ENCODE results near the gene CMSS1. TPM values are rescaled to one million over a fixed set of nuclear protein-coding genes. Genes with fewer than 3 reads are reported as not detected.

The CMSS1 gene
- total RNA-seq, 1 donor: 27.8 TPM

DNA sequence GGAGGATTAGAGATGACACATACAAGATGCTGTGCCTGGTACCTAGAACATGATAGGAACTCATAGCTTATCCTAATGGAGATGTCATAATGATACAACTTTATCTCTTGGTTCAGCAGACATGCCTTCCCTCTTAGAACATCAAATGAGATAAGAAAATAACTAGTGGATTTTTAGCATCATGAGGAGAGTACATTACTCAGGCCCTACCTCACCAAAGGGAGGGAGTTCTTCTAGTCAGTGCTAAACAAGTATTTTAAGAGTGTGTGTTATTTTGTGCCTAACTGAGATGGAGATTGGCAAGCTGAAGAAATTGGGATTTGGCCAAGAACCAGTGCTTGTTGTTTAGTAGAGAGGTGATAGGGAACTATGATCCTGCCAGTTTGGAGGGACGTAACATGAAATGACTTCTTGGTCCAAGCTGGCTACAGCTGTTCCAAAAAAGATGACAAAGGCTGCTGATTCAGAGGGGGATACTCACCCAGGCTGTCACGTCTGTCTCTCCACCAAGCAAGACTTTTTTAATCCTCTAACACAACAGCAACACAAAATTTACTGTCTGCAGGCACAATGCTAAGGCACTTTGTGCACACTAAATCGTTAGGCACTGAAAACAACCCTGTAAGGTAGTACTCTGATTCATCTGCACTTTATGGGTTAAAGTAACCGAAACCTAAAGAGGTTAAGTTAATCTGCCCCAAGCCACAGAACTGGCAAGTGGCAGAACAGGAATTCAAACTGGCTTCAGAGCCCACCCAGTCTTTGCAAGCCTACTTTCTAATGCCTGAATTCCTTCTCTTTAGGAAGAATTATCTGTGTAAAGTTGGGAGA lies 126.5 kb downstream of the CMSS1 start:
- TF ChIP-seq, protein P1, sequence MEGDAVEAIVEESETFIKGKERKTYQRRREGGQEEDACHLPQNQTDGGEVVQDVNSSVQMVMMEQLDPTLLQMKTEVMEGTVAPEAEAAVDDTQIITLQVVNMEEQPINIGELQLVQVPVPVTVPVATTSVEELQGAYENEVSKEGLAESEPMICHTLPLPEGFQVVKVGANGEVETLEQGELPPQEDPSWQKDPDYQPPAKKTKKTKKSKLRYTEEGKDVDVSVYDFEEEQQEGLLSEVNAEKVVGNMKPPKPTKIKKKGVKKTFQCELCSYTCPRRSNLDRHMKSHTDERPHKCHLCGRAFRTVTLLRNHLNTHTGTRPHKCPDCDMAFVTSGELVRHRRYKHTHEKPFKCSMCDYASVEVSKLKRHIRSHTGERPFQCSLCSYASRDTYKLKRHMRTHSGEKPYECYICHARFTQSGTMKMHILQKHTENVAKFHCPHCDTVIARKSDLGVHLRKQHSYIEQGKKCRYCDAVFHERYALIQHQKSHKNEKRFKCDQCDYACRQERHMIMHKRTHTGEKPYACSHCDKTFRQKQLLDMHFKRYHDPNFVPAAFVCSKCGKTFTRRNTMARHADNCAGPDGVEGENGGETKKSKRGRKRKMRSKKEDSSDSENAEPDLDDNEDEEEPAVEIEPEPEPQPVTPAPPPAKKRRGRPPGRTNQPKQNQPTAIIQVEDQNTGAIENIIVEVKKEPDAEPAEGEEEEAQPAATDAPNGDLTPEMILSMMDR (IDR thresholded peaks at IDR 0.05; ENCODE audit: insufficient read depth, low read length): no peak
- peak; percentile 51 for DNase-seq (ENCODE audit: low read depth)
- no peak overlapping the region for H3K4me3 ChIP-seq (ENCODE audit: low read depth, low read length)

DNA sequence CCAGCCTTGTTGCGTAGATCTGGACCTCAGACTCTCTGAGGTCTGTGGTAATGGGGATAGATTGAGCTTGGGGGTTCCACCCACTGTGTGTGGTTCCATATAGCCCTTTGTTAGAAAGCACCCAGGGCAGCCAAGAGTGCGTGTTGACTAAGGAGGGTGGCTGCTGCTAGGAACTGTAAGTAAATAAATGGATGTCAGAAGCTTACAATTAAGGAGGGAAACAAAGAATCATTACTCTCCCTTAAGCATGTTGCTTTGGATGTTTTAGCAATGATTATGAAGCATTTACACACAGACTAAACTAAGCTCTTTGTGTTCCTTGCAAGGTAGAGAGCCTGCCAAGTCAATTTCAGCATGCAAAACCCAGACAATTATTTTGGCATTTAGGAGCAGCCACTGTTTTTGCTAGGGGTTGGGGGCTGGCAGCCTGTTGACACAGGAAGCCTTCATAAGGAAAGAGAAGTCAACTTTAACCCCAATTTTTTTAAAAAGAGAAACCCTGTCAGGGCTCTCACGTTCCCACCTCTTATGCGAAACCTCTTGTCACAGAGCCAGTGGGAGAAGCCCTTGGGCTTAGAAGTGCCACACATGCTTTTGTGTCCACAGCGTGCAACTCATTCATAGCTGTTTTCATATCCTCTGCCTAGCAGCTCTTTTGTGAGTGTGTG lies 127.8 kb downstream of the CMSS1 start:
- TF ChIP-seq, protein P1 (IDR thresholded peaks at IDR 0.05; ENCODE audit: insufficient read depth, low read length): no peak
- DNase-seq (ENCODE audit: low read depth): peak; percentile 41

DNA sequence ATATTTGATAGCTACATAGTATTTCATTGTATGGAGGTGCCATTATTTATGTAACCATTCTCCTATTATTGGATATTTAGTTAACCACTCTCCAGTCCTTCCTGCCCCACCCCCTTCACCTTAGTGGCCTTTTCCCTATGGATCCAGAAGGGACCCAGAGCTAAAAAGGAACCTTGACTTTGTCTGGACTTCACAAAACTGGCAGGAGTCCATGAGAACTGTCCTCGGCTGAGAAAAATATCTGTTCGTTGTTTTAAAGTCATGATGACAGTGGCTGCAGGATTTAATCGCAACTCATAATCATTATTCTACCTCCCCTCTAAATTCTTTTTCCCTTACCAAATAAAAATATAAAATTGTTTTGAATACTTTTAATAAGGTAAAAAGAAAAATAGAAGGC lies 129.7 kb downstream of the CMSS1 start:
- DNase-seq (ENCODE audit: low read depth): no peak
- TF ChIP-seq, protein P1 (IDR thresholded peaks at IDR 0.05; ENCODE audit: insufficient read depth, low read length): no peak
- H3K4me3 ChIP-seq (ENCODE audit: low read depth, low read length): no peak overlapping the region

More for the DNA sequence above, 127.8 kb downstream of the CMSS1 start:
- H3K4me3 ChIP-seq (ENCODE audit: low read depth, low read length): no peak overlapping the region

DNA sequence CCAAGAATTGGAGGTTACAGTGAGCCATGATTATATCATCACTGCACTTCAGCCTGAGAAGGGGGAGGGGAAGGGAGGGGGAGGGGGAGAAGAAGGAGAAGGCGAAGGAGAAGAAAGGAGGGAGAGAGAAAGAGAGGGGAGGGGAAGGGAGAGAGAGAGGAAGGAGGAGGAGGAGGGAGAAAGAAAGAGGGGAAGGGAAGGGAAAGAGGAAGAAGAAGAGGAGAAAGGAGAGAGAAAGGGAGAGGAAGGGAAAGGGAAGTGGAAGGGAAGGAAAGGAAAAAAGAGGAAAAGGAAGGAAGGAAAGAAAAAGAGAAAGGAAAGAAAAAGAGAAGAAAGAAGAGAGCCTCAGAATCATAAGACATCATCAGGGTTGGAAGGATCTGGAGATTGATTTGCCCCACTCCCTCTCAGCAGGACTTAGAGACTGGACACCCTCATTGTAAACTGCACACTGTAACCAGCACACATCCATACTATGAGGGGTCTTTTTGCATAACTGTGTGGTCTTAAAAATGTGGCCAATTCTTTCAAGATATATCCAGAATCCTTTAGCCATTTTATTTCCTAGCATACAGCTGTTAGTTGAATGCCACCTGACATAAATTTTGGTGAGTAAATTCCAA lies 130.9 kb downstream of the CMSS1 start:
- no peak overlapping the region for H3K4me3 ChIP-seq (ENCODE audit: low read depth, low read length)
- TF ChIP-seq, protein P1 (IDR thresholded peaks at IDR 0.05; ENCODE audit: insufficient read depth, low read length): no peak
- no peak for DNase-seq (ENCODE audit: low read depth)

DNA sequence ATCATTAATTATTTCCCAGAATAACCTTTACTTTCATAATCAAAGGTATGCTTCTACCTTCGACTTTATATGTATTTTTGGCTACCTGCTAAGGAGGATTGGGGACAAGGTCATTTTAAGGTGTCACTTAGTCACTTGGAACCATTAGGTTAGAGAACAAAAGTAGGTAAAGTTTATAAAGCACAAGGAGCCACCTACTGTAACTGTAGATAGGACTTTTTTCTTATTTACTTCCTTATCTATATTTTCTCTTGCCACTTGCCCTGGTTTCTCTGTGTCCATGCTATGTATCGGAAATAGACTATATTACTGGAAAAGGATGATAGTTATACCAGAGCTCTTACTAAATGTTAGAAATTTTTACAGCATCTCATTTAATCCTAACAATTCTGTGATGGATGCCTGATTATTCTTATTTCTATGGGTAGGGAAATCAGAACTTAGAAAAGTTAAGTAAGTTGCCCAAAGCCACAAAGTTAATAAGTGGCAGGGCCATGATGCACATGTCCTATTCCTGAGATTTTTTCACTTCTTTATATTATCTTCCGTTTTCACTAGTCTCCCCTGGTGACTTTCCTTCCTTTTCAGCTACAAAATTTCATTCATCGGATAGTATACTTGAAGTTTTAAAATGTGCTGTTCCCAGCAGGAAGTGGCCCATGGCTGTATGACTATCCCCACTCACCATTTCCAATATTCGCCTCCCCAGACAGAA lies 132.5 kb downstream of the CMSS1 start:
- H3K4me3 ChIP-seq (ENCODE audit: low read depth, low read length): no peak overlapping the region
- TF ChIP-seq, protein P1 (IDR thresholded peaks at IDR 0.05; ENCODE audit: insufficient read depth, low read length): no peak
- DNase-seq (ENCODE audit: low read depth): no peak

DNA sequence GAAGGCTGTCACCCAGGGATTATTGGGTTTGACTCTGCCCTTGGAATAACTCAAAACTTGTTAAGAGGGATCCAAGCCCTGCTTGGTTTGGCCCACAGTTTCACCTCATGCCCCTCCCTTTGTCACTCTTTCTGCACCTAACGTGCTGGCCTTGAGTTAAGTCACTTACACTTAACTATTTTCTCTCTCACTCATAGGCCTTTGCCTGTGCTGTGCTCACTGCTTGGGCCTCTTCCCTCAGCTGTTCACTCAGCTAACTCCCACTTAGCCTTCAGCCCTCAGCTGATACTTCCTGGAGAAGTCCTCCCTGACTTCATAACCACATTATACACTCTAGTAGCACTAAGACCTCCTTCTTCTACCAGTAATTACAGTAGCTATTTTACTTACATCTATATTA lies 133.3 kb downstream of the CMSS1 start:
- DNase-seq (ENCODE audit: low read depth): no peak
- TF ChIP-seq, protein P1 (IDR thresholded peaks at IDR 0.05; ENCODE audit: insufficient read depth, low read length): no peak
- H3K4me3 ChIP-seq (ENCODE audit: low read depth, low read length): no peak overlapping the region
